Renal pelvis (tissue), 3 donors: ENCODE results near the gene MED26. TPM values are rescaled to one million over a fixed set of nuclear protein-coding genes. Genes with fewer than 3 reads are reported as not detected.

Experiments used
- polyA plus RNA-seq, 3 donors: library from polyadenylated mRNA; unstranded; fragments of 120-200 nt; gene quantifications; one replicate each; pipeline ENCODE4 v1.2.1, GENCODE V29; 2013; ENCODE audit not compliant: insufficient read length in 3 of 3

MED26 gene
- polyA plus RNA-seq, 3 donors = 6.7 to 7.6 (median 7.1) TPM

Other genes with a start within 250 kb of the MED26 start
- gene EPS15L1, start 156.2 kb downstream of the MED26 start, polyA plus RNA-seq = 10 to 100 TPM; 31.6 to 35.6 (median 33.7) TPM
- gene CALR3, start 132.0 kb downstream of the MED26 start, polyA plus RNA-seq = not detected
- 10 to 100 TPM; 15.2 to 17.8 (median 17.7) TPM for gene C19orf44, start 131.8 kb downstream of the MED26 start, polyA plus RNA-seq
- gene CHERP, start 85.8 kb downstream of the MED26 start, polyA plus RNA-seq = 10 to 100 TPM; 52.0 to 57.0 (median 52.7) TPM
- gene SLC35E1, start 55.8 kb downstream of the MED26 start, polyA plus RNA-seq = 10 to 100 TPM; 39.6 to 45.2 (median 42.9) TPM
- gene SMIM7, start 31.9 kb upstream of the MED26 start, polyA plus RNA-seq = 100 to 1,000 TPM in 1 of 3 donors, 10 to 100 TPM in 2; 95.2 to 107 (median 98.6) TPM
- 10 to 100 TPM in 2 of 3 donors, 1 to 10 TPM in 1; 7.7 to 10.6 (median 10.0) TPM for gene TMEM38A, start 32.9 kb upstream of the MED26 start, polyA plus RNA-seq
- gene NWD1, start 91.6 kb upstream of the MED26 start, polyA plus RNA-seq = under 1 TPM; 0.04 to 0.09 (median 0.07) TPM
- 10 to 100 TPM; 57.1 to 95.5 (median 92.6) TPM for gene SIN3B, start 201.2 kb upstream of the MED26 start, polyA plus RNA-seq